Small intestine (tissue), 7 donors: ENCODE data around the gene MAPKBP1. TPM values are rescaled to one million over a fixed set of nuclear protein-coding genes. Genes with fewer than 3 reads are reported as not detected.

Experiments
- DNase-seq, 2 donors: peaks; one replicate each; pipeline versions ENCODE4 v3.0.0 to v3.0.0-alpha.2; 2013
- FAIRE-seq: peaks from 2 replicates; lab custom pipeline; 2012; peaks lifted over from hg19 to GRCh38; lab: Jason Lieb, UNC
- H3K27ac ChIP-seq, 3 donors: one replicate each; pipeline ENCODE4 v1.5.1; 2013; ENCODE audit warnings: low read length in 2 of 3, mild to moderate bottlenecking in 2 of 3, control low read depth in 1 of 3, inconsistent platforms in 1 of 3, low read depth in 1 of 3, moderate library complexity in 1 of 3
- H3K27me3 ChIP-seq, 3 donors: one replicate each; pipeline ENCODE4 v1.6.1; 2013; ENCODE audit warnings: low read length in 3 of 3, inconsistent platforms in 1 of 3; ENCODE audit not compliant: control insufficient read depth in 3 of 3, insufficient read depth in 3 of 3
- H3K36me3 ChIP-seq, 3 donors: one replicate each; pipeline ENCODE4 v1.6.1; 2013; ENCODE audit warnings: low read length in 3 of 3, inconsistent platforms in 1 of 3, low read depth in 1 of 3, mild to moderate bottlenecking in 1 of 3, moderate library complexity in 1 of 3; ENCODE audit not compliant: control insufficient read depth in 3 of 3, insufficient read depth in 2 of 3
- H3K4me1 ChIP-seq, 3 donors: one replicate each; pipeline ENCODE4 v1.6.1; 2013; ENCODE audit warnings: low read length in 2 of 3, inconsistent platforms in 1 of 3, low read depth in 1 of 3, mild to moderate bottlenecking in 1 of 3, moderate library complexity in 1 of 3; ENCODE audit not compliant: control insufficient read depth in 3 of 3, insufficient read depth in 2 of 3
- H3K4me3 ChIP-seq, 3 donors: one replicate each; pipeline ENCODE4 v1.5.1; 2013; ENCODE audit warnings: low read length in 3 of 3, control low read depth in 1 of 3, inconsistent platforms in 1 of 3, low read depth in 1 of 3, mild to moderate bottlenecking in 1 of 3, moderate library complexity in 1 of 3
- H3K9me3 ChIP-seq, 2 donors: one replicate each; pipeline ENCODE4 v1.6.1; 2013; ENCODE audit warnings: low read depth in 1 of 2, low read length in 1 of 2; ENCODE audit not compliant: control insufficient read depth in 2 of 2, insufficient read depth in 1 of 2
- WGBS, 3 donors: extraction: QIAGEN DNeasy Blood & Tissue Kit; methylation state at CpG; one replicate each; pipeline ENCODE4 v1.1.7; 2013; 5-methylcytosine and 5-hydroxymethylcytosine counted together
- polyA plus RNA-seq, 4 donors: library from polyadenylated mRNA; stranded (reverse) in 3 of 4; unstranded in 1 of 4; fragments of 200-250 nt in 3 of 4; fragments of 120-200 nt in 1 of 4; gene quantifications; one replicate each; pipeline versions ENCODE4 v1.2.1 to v1.2.3, GENCODE V29; 2013
- donor health status: healthy with polysubstance abuse.
- donor health status: control.
- donor health status: control.
- donor health status: Bipolar disorder and iron deficiency.
- donor health status: healthy.

MAPKBP1 gene
- polyA plus RNA-seq, 4 donors, result 8.3 to 30.2 (median 23.6) TPM

DNA sequence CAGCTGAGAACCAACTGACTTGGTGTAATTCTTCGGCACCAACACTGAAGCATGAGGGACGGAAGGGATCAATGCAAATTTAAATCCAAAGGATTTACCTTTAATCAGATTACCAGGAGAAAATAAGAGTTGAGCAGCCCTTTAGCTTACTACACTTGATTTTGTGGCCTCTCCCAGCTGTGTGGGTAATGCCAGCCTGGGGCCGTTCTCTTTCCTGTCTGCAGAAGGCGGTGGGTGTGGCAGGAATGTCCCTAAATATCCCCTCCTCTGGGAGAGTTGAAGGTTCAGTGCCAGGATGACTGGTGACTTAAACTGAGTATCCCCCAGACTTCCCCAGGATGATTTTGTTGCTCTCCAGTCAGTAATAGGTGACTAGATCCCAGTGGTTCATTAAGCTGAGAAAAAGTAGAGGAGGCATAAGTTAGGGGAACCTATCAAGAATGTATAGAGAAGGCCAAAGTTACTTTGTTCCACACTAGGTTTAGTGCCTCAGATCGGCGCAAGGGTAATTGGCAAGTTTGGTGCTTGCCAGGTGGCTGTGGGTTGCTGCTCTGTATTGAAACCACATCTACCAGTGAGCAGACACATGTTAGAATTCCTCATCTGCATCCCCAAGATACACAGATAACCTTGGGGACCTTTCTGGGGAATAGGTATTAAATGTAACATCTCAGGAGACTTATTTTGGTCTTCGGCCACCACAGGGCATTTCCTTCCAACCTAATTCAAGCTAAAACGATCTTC is 23.1 kb downstream of the MAPKBP1 start:
- DNase-seq, result no peak

DNA sequence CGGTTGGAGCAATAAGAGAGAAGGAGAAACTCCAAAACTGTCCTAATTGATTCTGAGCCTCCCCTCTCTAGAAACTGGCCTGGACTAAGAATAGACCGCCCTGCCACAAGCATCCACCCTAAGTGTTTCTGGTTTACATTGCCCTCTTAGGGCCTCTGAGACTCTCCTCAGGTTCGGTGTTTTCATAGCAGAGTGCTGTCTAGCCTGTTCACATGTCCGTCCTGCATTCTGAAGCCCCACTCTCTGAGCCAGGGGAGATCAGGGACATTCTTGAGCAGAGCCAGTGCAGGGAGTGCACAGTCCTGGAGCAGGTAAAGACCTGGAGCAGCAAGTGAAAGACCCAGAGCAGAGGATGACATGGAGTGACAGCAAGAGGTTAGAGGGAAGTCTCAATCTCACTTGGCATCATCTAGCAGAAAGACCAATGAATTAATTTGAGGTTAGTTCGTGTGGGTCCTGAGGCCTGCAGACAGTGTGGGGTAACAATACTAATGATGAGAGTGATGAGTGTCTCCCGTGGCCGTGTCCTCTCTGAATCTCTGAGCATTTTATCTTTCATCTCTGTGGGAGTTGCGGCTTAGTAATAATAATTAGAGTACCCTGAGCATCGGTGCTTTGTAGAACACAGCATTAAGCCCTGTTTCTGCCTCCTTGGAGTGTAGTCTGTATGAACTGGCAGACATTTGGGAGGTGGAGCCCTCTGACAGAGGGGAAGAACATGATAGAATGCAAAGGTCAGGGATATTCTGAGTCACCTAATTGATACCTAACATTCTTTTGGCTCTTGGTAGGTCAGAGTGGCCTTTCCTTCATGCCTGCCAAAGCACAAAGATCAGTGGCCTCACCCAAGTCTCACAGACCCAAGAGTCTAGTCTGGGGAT is 24.6 kb downstream of the MAPKBP1 start:
- FAIRE-seq (no peak), DNase-seq (peak in 1 of 2 donors; percentile 93)
- Histone ChIP-seq H3K27me3 (no peaks in the 10 kb centered on the region), H3K4me1 (peaks cover 2 to 31% (median 9%) of the 10 kb centered on the region in 3 donors), H3K9me3 (no peaks in the 10 kb centered on the region), H3K27ac (peak overlapping the region in 1 of 3 donors; percentile 84), H3K36me3 (peaks cover 0 to 36% (median 8%) of the 10 kb centered on the region in 3 donors), H3K4me3 (no peak overlapping the region)
- WGBS, 3 donors, result 81 to 86% (median 84%) methylated on average over 9 of the region's 9 CpGs

More for the DNA sequence above, 23.1 kb downstream of the MAPKBP1 start:
- no peaks in the 10 kb centered on the region for H3K27me3 ChIP-seq
- H3K4me1 ChIP-seq, result peaks cover 2 to 37% (median 9%) of the 10 kb centered on the region in 3 donors
- FAIRE-seq, result no peak
- H3K4me3 ChIP-seq, result no peak overlapping the region
- peaks cover 0 to 31% (median 8%) of the 10 kb centered on the region in 3 donors for H3K36me3 ChIP-seq
- WGBS, 3 donors, result 79 to 83% (median 80%) methylated on average over 8 of the region's 8 CpGs
- no peak overlapping the region for H3K27ac ChIP-seq
- no peaks in the 10 kb centered on the region for H3K9me3 ChIP-seq

DNA sequence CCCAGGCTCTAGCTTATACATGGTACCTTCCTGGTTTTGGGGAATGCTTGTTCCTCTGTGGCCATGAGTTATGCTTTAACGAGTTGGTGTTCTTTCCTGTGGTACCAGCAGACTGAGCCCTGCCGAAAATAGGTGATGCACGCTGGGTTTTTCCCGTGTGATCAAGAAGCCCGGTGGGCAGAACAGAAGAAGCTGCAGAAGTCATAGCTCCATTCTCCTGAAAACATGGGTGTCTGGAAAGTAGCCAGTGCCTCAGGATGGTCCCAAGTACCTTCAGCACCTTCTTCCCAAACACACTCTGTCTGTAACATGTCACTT is 25.2 kb downstream of the MAPKBP1 start:
- H3K27ac ChIP-seq, result peak overlapping the region in 1 of 3 donors; percentile 84
- WGBS, 3 donors, result 80 to 89% (median 86%) methylated on average over 5 of the region's 5 CpGs
- H3K27me3 ChIP-seq, result no peaks in the 10 kb centered on the region
- H3K4me3 ChIP-seq, result no peak overlapping the region
- H3K4me1 ChIP-seq, result peaks cover 2 to 31% (median 9%) of the 10 kb centered on the region in 3 donors
- DNase-seq (no peak), FAIRE-seq (no peak)
- peaks cover 0 to 42% (median 8%) of the 10 kb centered on the region in 3 donors for H3K36me3 ChIP-seq
- no peaks in the 10 kb centered on the region for H3K9me3 ChIP-seq

DNA sequence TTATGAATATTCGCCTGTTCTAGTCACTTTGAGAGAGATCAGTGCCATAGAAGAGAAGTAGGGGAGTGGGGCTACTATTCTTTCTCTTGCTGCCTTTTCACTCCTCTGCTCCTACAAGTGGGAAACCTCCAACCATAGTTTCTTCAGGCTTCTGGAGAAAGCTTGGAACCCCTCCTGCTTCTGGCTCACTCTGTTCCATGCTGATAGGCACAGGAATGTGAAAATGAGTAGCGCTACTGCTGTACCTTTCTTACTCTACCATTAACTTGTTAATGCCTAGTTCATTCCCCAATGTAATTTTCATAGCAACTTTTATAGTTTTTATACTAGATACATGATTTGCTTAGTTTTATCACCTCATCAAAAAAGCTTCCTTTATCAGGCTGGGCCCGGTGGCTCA is 26.9 kb downstream of the MAPKBP1 start:
- Histone ChIP-seq H3K4me3 (no peak overlapping the region), H3K9me3 (no peaks in the 10 kb centered on the region), H3K4me1 (peaks cover 2 to 21% (median 9%) of the 10 kb centered on the region in 3 donors), H3K27me3 (no peaks in the 10 kb centered on the region), H3K27ac (no peak overlapping the region), H3K36me3 (peaks cover 0 to 59% (median 8%) of the 10 kb centered on the region in 3 donors)
- 89 to 96% (median 89%) methylated on average over 3 of the region's 3 CpGs for WGBS, 3 donors
- DNase-seq (no peak), FAIRE-seq (no peak)

DNA sequence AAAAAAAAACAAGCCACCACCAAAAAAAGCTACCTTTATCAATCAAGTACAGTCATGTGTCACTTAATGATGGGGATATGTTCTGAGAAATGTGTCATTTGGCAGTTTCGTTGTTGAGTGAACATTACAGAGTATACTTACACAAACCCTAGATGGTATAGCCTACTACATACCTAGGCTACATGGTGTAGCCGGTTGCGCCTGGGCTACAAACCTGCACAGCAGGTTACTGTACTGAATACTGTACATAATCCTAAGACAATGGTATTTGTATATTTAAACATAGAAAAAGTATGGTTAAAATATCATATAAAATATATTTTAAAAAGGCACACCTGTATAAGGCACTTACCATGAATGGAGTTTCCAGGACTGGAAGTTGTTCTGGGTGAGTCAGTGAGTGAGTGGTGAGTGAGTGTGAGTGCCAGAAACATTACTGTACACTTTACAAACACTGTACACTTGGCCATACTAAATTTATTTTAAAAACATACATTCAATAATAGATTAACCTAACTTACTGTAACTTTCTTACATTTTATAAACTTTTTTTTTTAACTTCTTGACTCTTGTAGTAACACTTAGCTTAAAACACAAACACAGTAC is 27.7 kb downstream of the MAPKBP1 start:
- H3K4me1 ChIP-seq, result peaks cover 2 to 14% (median 6%) of the 10 kb centered on the region in 3 donors
- no peak overlapping the region for H3K4me3 ChIP-seq
- no peaks in the 10 kb centered on the region for H3K27me3 ChIP-seq
- DNase-seq (no peak), FAIRE-seq (no peak)
- no peak overlapping the region for H3K27ac ChIP-seq
- H3K36me3 ChIP-seq, result peaks cover 0 to 65% (median 10%) of the 10 kb centered on the region in 3 donors
- 96 to 99% (median 97%) methylated on average over 3 of the region's 3 CpGs for WGBS, 3 donors
- H3K9me3 ChIP-seq, result no peaks in the 10 kb centered on the region

DNA sequence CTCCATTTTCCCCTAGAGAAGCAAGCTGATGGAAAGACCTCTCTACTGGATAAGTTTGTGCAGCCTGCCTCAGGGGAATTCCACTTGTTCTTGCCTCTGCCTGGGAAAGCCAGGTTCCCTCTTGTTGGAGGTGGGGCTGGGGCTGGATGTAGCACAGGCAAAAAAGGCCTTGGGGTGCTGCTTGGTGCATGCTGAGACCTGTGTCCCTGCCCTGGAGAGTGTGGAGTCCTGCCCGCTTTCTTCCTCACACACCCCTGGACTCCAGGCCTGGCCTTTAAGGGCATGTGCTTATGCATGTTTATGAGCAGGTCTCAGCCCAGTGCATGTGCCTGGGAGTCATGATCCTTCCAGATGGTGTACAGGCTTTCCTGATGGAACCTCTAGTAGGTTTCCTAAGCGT is 30.1 kb downstream of the MAPKBP1 start:
- Histone ChIP-seq H3K36me3 (peaks cover 0 to 67% (median 10%) of the 10 kb centered on the region in 3 donors), H3K27me3 (no peaks in the 10 kb centered on the region), H3K4me1 (peaks cover 0 to 6% (median 4%) of the 10 kb centered on the region in 3 donors), H3K4me3 (no peak overlapping the region), H3K9me3 (no peaks in the 10 kb centered on the region), H3K27ac (no peak overlapping the region)
- WGBS, 3 donors, result 90 to 100% (median 100%) methylated on average over 2 of the region's 2 CpGs
- DNase-seq (no peak), FAIRE-seq (no peak)

DNA sequence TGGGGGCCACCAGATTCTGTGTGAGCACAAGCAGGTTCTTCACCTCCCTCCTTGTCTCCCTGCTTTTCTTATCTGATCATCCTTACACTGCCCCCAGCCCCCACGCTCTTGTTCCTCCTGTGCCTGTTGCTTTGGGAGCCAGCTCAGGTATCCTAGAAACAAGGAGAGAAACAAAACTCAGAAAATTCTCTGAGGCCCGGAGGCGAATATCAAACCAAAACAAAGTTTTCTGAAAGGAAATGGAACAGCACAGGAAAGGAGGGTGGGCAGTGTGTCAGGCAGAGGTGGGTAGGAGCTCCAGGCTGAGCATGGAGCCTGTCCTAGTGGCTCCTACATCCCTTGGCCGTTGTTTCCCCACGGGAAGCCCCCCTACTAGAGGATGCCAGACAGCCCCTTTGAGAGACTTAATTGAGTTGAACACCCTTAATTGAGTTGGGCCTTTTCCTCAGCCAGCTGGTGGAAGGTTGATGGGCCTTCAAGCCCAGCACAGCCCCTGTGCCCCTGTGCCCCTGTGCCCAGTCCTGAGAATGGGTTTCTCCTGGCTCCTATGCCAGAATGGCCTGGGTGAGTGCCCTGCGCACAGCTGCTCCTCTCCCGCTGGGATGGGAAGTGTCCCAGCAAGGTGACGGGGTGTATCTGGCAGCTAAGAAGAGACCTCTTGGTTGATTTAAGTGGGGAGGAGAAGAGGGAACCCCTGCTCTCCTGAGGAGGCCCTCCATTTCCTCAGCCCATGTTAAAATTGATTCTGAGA is 30.8 kb downstream of the MAPKBP1 start:
- peaks cover 0 to 67% (median 10%) of the 10 kb centered on the region in 3 donors for H3K36me3 ChIP-seq
- DNase-seq (no peak), FAIRE-seq (no peak)
- H3K4me3 ChIP-seq, result no peak overlapping the region
- no peaks in the 10 kb centered on the region for H3K9me3 ChIP-seq
- WGBS, 3 donors, result 72 to 86% (median 77%) methylated on average over 8 of the region's 8 CpGs
- H3K27ac ChIP-seq, result peak overlapping the region in 1 of 3 donors; percentile 5
- H3K27me3 ChIP-seq, result no peaks in the 10 kb centered on the region
- H3K4me1 ChIP-seq, result peaks cover 0 to 2% (median 0%) of the 10 kb centered on the region in 3 donors
